Activated CD8-positive, alpha-beta memory T cell treated with anti-CD3 and anti-CD28 coated beads, Interleukin-2, amount 50 U/mL, for 24 hours (primary cell): ENCODE data around the gene NUDT16L1.

ENCODE experiments used
- DNase-seq: peaks from one replicate; pipeline ENCODE4 v3.0.0-alpha.2; 2020; ENCODE audit errors: extremely low read depth

The NUDT16L1 gene

DNA sequence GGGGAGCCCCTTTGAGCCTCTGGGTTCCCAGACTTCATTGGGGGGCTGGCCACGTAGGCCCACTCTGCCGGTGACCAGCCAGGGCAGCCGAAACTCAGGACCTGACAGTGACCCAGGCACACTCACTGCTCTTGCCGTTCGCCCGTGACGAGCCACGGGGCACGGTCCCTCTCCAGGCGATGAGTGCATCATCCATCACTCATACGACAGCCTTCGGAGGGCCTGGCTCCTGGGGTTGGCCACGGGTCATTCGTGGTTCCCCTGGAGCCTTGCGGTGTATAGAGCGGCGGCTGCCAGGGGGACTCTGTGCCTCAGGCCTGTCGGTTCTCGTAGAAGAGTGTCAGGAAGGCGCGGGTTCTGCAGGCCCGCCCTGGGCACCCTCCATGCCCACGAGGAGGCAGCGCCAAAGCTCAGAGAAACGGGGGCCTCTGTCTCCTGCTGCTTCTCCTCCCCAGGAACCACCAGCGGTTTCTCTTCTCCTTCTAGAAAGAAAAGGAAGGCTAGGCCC lies 11.2 kb upstream of the NUDT16L1 start:
- DNase-seq: no peak

DNA sequence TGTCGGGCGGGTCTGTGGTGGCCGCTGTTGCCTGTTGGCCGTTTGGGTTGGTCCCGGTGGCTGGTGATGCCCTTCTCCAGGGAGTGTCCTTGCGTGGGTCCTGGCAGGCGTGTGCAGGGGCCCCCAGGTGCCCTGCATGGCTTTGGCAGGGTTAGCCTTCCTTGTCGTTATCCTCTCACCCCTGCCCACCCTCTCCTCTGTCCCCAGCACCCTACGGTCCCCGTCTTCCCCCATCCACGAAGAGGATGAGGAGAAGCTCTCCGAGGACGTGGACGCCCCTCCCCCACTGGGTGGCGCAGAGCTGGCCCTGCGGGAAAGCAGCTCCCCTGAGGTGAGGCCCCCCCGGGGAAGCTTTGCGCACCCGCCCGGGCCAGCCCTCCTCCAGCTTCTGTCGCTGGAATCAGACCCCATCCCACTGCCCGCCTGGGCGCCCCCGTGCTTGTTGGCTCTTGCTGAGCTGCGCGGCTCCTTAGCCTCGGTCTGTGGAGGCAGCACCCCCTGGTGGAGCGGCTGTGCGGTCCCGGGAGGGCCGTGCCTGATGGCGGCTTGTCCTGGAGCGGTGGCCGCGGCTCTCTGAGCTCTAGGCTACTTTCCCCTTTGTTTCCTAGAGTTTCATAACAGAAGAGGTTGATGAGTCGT lies 10.6 kb upstream of the NUDT16L1 start:
- DNase-seq: no peak

GRCh38 chr16:4683255-4684057 lies 9.9 kb upstream of the NUDT16L1 start:
- no peak for DNase-seq

DNA sequence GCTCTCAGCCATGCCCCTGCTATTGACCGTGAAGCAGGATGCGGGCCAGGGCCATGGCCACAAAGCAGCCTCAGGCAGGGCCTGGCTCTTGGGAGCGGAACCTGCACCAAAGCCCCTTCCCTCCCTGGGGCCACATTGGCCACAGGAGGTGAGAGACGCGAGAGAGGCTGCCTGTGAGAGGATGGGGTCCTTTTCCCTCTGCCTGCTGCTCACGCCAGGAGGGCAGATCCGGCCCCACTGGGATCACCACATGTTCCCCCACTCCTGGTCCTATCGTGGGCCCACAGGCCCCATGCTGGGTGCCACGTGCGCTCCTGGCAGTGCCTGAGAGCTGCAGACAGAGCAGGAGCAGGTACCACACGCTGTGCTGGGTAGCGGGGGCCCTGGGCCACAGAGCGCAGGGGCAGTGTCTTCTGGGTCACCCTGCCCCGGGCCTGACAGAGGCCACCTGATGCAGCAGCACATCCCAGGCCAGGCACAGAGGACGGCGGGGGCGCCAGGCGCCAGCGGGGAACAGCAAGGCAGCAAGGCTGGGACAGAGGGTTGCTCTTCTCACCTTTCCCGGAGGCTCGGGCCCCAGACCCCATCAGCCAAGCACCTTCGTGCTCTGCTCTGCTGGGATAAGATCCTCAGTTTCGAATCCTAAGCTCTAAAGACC lies 9.2 kb upstream of the NUDT16L1 start:
- no peak for DNase-seq

- no peak for DNase-seq
Measured at GRCh38 chr16:4684763-4685162, 8.6 kb upstream of the NUDT16L1 start.

- DNase-seq: no peak
Measured at GRCh38 chr16:4685292-4685691, 8.1 kb upstream of the NUDT16L1 start.

DNA sequence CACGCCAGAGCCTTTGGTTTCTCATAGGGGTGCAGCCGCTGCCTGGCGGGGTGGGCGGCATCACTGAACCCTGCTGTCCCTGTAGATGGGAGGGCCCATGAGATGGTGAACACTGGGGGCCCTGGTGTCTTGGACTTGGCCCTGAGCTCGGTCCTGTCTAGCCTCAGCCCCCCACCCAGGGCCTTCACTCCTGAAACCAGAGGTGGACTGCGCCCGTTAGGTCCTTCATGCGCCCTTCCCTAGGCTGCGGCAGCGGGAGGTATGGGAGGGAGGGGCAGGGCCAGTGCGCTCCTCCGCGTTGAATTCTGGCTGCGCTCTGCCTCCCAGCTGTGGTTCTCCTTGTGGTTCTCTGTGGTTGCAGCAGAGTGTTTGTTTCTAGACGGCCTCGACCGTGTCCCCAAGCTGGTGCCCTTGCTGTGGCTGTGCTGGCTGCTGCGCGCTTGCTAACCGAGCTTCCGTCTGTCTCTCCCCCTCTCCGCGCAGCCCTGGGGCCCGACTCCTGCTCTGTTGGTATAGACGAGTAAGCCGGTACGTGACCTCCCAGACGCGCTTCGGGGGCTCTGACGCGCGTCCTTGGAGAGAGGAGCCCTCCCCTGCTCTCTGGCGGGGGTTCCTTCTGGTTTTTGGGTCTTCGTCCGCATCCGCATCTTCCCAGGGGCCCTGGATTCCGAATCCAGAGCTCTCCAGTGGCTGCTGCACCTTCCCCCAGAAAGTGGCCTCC lies 7.4 kb upstream of the NUDT16L1 start:
- no peak for DNase-seq

DNA sequence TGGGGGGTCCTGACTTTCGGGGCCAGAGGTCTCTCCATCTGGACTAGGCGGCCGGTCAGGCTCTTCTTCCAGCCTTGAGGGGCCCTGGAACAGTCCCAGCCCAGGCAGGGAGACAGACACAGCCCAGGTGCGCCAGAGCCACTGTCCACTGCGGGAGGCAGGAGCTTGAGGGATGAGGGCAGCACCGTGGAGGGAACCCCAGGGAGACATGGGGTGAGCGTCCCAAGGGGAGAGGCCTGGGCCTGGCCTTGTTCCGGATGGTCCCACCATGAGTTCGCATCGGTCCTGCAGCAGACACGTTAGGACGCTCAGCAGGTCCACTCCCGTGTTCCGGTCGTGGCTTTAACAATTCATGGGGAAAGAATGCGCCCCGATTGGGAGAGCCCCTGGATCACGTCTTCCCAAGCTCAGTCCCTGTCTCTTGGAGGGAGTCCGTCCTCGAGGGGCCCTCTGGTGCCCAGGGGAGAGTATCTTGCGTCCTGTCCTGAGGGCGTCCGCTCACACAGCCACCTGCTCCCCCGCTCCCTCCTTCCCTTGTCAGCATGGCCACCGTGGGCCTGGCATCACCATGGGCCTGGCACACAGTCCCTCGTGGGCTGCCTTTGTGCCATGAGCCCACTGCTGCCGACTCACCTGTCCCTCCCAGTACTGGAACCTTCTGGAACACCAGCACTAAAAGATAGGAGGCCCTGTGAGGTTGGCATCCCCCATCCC lies 6.7 kb upstream of the NUDT16L1 start:
- no peak for DNase-seq

DNA sequence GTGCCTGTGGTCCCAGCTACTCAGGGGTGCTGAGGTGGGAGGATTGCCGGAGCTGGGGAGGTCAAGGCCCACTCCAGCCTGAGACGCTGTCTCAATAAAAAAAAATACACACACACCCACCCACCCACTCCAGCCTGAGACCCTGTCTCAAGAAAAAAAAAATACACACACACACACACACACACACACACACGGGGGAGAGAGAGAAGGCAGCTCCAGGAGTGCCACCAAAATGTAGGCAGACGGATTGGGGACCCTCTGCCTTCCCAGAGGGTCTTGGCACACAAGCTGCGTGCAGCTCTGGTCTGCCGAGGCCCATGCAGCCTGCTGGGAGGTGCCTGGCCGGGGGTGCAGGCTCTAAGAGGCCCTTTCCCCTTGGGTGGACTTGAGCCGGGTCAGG lies 5.9 kb upstream of the NUDT16L1 start:
- no peak for DNase-seq

DNA sequence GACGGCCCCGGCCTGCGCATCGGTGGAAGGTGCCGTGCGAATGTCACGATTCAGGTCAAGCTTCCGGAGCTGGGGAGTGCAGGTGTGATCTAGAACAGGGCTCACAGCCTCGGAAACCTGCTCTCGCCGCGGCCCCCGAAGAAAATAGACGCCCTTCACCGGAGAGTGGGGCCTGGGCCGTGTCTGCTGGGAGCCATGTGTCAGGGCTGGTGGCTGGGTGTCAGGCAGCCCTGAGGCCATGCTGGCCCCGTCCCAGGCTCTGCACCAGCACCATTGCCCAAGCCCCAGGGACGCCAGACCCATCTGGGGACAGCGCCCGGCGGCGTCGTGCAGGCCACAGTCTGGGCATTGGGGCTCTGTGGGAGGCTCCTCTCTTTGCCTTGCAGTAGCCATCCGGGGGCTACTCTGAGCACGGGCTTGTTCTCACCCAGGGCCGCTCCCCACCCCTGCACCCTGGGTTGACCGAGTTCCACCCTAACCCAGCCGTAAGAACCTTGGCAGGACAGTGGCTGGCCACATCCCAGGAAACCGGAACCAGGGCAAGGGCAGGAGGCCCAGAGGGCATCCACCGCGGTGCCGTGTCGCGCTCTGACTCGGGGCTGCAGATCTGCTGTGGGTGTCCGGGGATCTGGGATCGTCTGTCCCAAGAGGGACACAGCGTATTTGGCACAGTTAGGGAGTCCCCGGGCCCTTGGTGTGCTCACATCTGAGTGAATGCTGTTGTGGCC lies 5.3 kb upstream of the NUDT16L1 start:
- DNase-seq: no peak

DNA sequence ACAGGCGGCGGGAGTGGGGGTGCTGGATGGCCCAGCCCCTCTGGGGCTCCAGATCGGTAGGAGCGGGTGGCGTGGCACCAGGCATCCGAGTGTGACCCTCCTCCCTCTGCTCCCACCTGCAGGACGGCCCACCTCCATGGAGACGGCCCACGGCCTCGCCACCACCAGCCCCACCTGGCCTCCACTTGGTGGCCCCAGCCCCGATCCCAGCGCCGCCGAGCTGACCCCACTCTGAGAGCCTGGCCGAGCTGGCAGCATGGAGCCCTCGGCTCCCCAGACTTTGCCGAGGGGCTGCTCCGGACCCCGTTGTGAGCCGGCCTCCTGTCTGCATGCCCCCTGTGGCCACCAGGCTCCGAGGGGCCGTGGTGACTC lies 4.7 kb upstream of the NUDT16L1 start:
- no peak for DNase-seq

- no peak for DNase-seq
Measured at GRCh38 chr16:4689091-4689671, 4.2 kb upstream of the NUDT16L1 start.

DNA sequence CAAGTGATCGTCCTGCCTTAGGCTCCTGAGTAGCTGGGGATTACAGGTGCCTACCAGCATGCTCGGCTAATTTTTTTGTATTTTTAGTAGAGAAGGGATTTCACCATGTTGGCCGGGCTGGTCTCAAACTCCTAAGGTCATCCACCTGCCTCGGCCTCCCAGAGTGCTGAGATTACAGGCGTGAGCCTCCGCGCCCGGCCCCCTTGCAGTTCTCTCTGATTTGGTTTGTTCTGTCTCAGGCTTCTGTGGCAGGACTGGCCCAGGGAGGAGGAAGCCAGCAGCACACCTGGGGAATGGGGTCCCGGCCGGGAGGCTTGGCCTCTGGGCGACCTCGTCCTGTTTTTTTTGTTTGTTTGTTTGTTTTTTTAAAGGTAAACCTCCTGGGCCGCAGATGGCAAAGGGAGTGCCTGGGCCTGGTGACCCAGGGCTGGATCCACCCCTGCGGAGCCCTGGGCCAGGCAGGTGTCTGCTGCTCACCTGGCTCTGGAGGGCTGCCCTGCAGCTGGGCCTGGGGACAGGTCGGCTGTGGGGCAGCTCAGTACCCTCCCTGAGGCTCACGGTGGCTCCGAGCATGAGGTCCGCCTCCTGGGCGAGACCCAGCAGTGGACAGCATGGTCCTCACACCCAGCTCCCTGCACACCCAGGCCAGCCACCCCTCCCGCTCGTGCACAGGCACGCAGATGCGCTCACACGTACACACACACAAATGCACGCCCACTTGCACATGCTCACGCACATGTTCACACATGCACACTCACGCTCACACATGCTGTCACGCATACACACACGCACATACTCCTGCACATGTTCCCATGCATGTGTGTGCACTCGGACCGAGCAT lies 3.3 kb upstream of the NUDT16L1 start:
- no peak for DNase-seq

DNA sequence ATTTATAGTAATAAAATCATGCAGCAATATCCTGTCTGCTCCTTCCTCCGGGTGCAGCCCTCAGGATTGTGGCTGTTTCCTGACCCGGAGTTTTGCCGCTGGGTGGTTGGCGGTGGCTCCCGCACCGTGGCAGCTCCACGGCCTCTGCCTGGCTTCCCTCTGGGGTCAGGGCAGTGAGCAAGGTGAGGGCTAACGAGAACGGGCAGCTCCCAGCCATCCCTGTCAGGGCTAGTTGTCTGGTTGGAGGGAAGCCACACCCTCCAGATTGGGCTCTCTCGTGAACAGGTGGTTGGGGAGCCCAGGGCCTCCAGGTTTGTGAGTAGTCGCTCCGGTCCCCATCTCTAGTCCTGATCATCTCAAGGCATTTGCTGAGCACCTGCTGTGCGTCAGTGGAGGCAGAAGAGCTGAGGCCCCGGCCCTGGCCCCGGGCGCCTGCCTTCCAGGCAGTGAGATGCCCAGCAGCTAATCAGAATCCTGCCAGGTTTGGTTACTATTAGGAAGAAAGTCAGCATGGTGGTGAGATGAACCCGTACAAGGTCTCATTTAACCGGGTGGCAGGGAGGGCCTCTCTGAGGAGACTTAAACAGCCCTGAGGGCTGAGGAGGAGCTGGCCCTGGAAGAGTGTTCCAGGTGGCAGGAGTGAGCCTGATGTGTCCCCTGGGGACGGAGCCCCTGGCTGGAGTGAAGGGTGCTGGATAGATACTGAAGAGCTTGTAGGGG lies 2.3 kb upstream of the NUDT16L1 start:
- no peak for DNase-seq

- no peak for DNase-seq
Measured at GRCh38 chr16:4691666-4692412, 1.5 kb upstream of the NUDT16L1 start.

- no peak for DNase-seq
Measured at GRCh38 chr16:4692460-4693295, 684 bp upstream of the NUDT16L1 start.

- no peak for DNase-seq
Measured at GRCh38 chr16:4693956-4694641, 737 bp downstream of the NUDT16L1 start.
